GM18507 (cell line): ENCODE measurements around the gene LUC7L3.

ENCODE experiments used
- DNase-seq: peaks from one replicate; pipeline ENCODE4 v3.0.0; 2011; ENCODE audit warnings: low read depth; ENCODE audit not compliant: insufficient read length; ENCODE audit errors: extremely low spot score
- FAIRE-seq: peaks from 2 replicates; lab custom pipeline; 2011; peaks lifted over from hg19 to GRCh38; lab: Jason Lieb, UNC

The LUC7L3 gene

DNA sequence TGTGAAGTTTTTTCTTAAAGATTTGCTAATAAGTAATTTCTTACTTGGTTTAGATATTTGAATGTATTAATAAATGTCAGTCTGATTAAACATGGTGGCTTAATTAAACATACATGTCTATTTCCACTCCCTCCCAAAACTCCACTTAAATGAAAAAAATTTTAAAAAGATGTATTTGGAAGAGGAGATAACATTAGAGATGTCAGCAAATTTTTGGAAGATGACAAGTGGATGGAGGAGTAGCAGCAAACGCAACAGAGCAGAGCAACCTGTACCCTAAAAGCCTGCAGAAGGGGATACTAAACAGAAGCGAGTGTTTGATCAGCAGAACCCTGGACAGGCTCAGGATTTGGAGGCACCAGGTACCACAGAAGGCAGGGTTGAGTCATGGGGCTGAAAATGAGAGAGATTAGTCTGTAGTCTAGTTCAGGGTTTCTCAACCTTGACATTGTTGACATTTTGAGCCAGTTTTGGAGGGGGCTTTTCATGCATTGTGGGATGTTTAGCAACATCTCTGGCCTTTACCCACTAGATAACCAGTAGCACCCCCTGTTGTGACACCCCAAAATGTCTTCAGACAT is 17.8 kb downstream of the LUC7L3 start:
- FAIRE-seq, result no peak
- DNase-seq, result no peak

DNA sequence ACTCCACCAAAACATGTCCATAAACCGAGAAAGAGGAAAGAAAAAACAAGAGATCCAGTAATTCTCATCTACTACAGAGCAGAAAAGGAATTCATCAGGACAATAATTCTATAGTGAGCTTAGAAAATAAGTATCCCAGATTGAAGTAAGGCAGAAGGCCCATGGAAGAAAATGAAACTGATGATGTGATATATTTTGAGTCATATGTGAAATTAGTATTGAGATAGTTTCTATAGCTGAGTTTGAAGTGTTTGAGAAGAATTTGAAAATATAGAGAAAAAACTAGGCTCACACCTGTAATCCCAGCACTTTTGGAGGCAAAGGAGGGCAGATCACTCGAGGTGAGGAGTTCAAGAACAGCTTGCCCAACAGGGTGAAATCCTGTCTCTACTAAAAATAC is 19.7 kb downstream of the LUC7L3 start:
- FAIRE-seq (no peak), DNase-seq (no peak)

DNA sequence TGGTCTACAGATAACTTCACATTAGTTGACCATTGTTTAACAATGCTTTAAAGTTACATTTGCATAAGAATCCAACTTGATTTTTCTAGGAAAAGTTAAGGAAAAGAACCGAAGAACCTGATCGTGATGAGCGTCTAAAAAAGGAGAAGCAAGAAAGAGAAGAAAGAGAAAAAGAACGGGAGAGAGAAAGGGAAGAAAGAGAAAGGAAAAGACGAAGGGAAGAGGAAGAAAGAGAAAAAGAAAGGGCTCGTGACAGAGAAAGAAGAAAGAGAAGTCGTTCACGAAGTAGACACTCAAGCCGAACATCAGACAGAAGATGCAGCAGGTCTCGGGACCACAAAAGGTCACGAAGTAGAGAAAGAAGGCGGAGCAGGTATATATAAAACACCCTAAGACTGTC is 26.2 kb downstream of the LUC7L3 start:
- no peak for FAIRE-seq

DNA sequence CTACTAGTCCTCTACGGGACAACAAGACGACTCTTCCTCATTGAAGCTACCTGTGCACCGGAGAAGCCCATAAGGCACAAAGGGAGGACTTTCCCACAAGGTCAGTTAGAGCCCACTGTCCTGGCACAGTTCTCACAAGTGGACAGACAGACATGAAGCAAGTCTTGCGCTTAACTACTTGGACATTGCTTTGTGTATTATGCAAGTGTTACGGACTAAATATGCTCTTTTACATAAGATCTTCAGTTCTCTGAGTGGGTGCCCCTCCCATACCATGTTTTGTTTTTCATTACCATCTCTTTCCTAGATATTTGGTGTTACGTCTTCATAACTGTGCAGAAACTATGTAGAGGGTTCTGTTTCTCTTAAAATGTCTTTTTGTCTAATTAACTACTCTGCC is 29.8 kb downstream of the LUC7L3 start:
- FAIRE-seq (no peak), DNase-seq (no peak)

More for the DNA sequence above, 26.2 kb downstream of the LUC7L3 start:
- DNase-seq, result no peak

DNA sequence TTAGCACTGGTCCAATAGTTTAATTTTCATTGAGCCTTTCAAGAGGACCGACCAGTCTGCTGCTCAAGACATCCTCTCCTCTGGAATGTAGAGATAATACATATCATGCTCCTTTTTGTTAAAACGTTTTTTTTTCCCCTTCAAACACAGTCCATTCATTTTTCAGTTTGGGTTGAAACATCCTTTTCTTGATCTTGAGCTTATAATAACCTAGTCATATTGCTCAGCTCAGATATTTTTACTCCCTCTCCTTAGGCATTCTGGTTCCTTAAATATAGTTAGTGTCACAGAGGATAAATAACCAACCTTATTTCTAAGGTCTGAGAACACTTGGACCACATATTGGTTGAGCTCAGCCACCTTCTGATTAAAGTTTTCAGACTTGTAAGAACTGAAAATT is 35.1 kb downstream of the LUC7L3 start:
- FAIRE-seq (no peak), DNase-seq (no peak)

DNA sequence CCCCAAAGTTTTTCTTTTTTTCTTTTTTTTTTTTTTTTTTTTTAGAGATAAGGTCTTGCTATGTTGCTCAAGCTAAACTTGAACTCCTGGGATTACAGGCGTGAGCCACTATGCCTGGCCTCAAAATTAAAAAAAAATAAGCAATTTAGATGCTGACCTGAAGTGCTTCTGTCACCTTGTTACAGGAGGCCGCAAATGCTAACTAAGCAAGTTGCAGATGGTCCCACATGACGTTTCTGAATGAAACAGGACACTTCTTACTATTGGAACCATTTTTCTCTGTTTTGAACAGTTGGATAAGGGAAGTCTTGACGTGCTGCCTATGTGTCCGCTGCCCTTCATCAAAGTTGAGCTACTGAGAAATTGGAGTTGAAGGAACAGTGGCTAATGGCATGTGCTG is 39.1 kb downstream of the LUC7L3 start:
- DNase-seq (no peak), FAIRE-seq (no peak)

DNA sequence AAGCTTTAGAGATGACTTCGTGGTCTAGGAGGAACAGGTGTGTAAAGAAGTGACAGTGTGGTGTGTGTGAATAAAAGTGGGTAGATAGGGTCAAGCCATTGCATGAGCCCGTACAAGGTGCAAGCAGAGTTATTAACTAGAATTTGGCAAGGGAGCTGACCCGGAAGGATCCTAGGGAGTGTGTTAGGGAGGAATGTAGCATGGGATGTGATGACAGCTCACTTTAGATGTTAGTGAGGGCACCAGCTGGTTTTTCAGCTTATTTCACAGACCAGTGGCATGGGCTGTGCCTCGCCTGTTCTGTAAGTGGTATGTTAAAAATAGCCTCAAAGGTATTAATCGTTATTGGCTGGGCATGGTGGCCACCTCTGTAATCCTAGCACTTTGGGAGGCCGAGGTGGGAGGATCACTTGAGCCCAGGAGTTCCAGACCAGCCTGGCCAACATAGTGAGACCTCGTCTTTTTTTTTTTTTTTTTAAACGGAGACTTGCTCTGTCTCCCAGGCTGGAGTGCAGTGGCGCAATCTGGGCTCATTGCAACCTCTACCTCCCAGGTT is 39.7 kb downstream of the LUC7L3 start:
- no peak for DNase-seq
- FAIRE-seq, result no peak

DNA sequence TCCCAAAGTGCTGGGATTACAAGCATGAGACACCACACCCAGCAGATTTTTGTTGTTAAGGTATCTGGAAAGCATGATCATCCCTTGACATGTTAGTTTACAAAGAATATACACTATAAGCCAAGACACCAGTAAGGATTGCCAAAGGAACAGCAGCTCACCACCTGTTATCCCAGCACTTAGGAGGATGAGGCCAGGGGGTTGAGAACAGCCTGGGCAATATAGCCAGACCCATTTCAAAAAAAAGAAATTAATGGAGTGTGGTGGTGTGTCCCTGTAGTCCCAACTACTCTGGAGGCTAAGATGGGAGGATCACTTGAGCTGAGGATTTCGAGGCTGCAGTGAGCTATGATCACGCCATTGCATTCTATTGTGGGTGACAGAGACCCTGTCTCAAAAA is 42.8 kb downstream of the LUC7L3 start:
- FAIRE-seq (no peak), DNase-seq (no peak)

DNA sequence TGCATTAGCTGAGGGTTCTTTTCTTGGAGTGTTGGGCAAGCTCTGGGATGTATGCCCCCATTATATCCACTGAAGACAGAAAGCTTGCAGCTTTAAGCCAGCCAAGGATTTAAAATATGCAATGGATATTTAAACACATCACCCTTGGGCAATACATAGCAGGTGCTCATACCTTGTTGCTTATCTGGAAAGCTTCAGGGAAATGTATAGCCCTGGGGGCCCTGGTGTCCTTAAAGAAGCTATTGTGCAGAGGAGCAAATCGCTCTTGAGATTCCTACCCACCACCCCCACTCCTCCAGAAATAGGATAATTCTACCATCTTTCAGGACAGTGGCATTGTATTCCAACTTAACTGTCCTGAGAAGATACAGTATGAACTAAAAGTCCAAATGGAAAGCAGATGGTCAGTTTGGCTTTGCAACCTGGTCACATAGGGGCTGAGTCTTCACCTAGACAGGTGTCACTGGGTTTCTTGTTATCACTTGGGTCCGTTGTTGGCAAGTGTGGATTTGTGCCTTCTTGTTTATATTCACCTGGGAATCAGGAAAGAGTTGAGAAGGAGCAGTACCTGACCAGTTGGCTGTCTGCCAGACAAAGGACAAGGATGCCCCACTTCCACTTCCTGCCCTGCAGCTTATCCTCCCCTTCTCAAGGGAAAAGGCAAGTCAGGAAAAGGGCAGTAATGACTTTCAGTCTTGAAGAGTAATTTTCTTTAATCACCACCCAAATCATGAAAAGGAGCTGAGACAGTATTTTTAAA is 44.5 kb downstream of the LUC7L3 start:
- DNase-seq, result no peak
- FAIRE-seq, result no peak

DNA sequence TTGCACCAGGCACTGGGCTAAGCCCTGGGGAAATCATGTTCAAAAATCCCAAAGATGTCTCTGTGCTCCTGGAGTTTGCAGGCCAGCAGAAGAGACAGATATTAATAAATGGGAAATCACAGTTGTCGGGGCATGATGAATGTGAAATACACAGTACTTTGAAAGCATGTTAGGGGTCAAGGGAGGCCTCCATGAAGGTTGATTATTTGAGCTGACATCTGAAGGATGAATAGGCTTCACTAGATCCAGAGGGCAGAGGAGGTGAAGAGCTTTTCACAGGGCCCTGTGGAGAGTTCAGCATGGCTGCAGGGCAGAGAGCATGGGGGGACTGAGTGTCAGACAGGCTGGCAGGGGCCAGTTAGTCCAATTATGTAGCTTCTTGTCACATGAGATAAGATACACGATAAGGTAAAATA is 45.3 kb downstream of the LUC7L3 start:
- DNase-seq (no peak), FAIRE-seq (no peak)

DNA sequence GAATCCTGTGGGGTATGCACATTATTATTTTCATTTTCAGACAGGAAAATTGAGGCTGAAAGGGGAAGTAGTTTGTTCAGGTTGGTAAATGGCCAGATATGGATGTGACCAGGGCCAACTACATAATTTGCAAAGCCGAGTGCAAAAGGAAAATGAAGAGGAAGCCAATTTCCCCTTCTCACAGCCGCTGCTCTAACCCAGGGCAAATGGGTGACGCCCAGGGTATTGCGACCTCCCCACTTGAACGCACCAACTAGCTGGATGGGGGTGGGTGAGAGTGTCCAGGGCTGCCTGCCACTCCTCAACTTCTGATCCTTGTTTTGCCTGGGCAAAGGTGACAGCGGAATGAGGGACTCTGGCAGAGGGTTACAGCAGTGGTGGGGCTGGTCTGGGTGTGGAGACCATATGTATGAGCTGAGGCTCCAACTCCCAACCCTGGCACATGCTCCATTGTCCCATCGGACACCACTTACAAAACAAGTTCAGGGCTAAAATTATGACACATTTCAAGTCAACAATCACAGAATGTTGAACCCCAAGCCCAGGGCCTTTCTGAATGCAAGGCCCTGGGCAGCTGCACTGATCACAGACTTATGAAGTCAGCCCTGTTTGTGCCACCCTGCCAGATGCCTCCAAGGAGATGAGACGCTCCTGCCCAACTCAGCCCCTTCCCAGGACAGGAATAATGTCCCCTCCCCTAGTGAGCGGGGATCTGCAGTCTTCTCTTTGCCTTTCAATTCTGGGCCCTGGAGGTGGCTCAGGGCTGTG is 46.2 kb downstream of the LUC7L3 start:
- DNase-seq (no peak), FAIRE-seq (peak; percentile 50)

DNA sequence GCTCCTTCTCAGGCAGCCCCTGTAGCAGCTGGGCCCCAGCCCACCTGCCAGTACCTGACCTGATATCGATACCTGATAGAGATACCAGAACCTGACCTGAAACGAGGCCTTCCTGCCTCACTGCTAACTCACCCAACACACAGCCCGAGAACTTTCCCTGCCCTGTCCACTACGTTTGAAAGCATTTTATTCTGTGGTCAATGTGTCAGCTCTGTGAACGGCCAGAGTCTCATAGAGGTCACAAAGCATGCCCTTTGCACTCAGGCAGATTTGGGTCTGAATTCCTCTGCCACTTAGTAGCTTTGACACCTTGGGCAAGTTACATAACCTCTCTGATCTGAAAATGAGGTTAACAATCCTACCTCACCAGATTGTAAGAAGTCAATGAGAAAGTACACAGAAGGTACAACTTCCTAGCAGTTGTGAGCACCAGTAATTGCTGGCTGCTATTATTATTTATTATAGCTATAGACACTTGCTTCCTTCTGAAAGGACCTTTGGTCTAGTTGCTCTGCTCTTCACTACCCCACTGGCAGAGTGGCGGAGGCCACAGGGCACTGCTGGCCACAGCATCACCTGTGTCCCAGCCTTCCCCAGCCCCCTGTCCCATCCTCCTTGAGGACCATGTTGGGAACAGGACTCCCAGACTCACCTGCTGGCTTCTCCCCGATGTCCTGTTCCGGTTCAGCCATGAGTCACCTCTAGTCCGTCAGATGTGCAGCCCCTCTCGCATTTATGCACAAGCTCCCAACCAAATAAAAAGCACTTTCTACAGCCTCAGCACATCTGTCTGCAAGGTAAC is 47.0 kb downstream of the LUC7L3 start:
- FAIRE-seq, result no peak
- DNase-seq, result no peak

DNA sequence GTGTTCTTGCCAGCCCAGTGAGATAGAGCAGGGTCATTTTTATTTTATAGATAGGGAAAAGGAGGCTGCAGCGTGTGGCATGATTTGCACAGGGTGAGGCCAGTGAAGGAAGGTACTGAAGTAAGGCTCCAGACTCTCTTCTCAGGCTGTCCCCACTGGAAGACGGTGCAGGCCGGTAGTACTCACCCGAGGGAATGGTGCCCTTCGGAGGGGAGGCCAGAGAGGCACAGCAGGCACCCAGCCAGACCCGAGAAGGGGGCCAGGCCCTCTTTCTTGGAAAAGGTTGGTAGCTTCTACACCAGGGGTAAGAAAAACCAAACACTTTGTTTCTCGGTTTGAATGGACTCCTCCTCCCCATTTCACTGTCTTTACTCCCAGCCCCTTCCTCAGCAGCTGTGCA is 47.6 kb downstream of the LUC7L3 start:
- DNase-seq (no peak), FAIRE-seq (no peak)

DNA sequence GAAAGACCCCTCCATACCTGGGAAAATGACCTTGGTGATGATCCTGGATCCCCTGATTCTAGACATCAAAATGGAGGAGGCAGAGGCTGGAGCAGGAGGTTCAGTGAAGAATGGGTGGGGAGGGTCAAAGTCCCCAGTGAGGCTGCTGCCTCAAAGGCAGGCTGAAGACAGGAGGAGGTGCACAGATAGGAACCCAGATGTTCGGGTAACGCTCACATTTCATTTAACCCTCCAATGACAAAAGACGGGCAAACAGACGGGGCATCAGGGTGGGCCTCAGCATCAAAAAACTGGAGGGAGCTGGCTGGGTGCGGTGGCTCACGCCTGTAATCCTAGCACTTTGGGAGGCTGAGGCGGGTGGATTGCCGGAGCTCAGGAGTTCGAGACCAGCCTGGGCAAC is 48.0 kb downstream of the LUC7L3 start, which contains the start of gene ANKRD40CL:
Gene ANKRD40CL (minus strand): TSS at position 73 of the 400 bp plus-strand sequence. CDS start 605 bp downstream, outside the sequence.
- DNase-seq (no peak), FAIRE-seq (no peak)

DNA sequence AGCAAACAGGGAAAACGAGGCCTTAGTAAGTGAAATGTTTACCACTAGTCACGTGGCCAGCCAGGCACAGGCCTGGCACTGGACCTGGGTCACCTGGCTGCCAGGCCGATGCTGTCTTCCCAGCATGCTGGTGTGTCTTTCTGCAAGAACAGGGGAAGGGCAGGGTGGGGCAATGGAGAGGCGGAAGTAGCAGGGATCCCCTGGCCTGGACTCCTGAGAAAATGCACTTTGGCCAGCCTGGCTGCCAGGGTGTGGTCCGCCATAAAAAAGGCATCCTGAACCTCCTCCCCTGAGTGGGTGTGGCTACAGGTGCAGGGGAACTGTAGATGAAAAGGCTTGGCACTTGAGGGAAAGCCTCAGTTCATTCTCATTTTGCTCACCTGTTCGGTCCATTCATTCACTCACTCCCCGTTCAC is 49.0 kb downstream of the LUC7L3 start:
- no peak for FAIRE-seq
- DNase-seq, result no peak

DNA sequence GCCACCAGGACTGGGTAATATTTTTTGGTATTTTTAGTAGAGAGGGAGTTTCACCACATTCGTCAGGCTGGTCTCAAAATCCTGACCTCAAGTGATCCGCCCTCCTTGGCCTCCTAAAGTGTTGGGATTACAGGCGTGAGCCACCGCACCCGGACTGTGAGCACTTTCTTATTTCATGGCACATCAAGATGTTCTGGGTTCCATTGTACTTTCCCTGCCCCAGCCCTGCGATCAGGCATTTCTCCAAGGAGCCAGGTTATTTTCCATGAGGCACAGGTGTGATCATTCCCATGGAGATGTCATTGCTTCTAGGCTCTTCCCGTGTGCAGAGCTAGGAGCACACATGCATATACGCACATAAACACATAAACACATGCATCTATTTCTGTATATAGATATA is 50.5 kb downstream of the LUC7L3 start:
- FAIRE-seq, result no peak

DNA sequence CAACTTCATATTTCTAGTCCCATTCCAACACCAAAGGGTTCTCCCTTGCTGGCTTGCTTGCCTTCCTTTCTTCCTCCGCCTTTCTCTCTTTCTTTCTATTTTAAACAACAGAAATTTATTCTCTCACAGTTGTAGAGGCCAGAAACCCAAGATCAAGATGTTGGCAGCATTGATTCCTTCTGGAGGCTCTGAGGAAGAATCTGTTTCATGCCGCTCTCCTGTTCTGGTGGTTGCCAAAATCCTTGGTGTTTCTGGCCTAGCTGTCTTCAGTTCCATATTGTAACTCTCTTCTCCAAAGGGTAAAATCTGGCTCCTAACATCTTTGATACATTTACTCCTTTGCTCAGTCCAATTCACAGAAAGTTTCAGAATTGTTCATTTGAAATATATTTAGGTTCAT is 50.9 kb downstream of the LUC7L3 start:
- no peak for DNase-seq
- FAIRE-seq, result no peak

More for the DNA sequence above, 50.5 kb downstream of the LUC7L3 start:
- DNase-seq, result no peak

DNA sequence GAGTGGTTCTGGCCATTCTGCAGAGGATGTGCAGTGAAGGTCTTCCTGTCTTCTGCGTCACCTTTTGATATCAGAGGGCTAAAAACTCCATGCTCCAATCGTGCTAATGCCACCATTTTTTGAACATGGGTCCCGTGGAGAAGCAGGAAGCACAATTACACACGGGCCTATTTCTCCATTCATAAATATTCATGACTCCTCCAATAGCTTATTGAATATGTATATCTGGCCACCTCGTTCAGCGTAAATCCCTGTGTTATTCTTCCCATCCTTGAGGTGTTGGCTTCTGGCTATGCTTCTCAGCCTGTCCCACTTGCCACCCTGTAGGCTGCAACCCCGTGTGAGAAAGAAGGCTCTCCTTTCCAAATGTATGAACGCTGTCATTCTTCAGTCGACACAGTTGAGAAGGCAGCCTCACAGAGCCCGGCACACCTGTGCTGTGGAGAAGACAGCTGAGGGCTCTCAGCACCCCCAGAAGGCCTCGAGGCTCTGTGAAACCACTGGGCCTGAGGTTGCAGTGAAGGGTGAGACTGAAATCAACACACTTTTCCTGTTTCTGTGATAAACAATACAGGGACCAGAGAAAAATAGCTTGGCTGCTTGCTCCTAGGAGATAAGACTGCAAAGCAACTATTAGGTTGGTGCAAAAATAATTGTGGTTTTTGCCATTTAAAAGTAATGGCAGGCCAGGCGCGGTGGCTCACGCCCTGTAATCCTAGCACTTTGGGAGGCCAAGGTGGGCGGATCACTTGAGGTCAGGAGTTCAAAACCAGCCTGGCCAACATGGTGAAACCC is 52.8 kb downstream of the LUC7L3 start:
- FAIRE-seq (no peak), DNase-seq (no peak)
